GM12891 (cell line): ENCODE data around the gene DAAM1.

ENCODE experiments used
- DNase-seq: peaks from one replicate; pipeline ENCODE4 v3.0.0; 2011; ENCODE audit warnings: low spot score; ENCODE audit not compliant: insufficient read length
- FAIRE-seq: peaks from 2 replicates; lab custom pipeline; 2011; peaks lifted over from hg19 to GRCh38; lab: Jason Lieb, UNC
- PAX5 ChIP-seq: IDR thresholded peaks from 2 replicates; pipeline ENCODE4 v1.6.1; 2011; ENCODE audit warnings: low read length, moderate library complexity, mild to moderate bottlenecking; ENCODE audit not compliant: insufficient read depth, severe bottlenecking
- POLR2A ChIP-seq: IDR thresholded peaks from 2 replicates; pipeline ENCODE4 v1.6.1; 2011; ENCODE audit warnings: low read depth, low read length, control low read depth
- POLR2AphosphoS5 ChIP-seq: IDR thresholded peaks from 2 replicates; pipeline ENCODE4 v1.6.1; 2011; ENCODE audit warnings: low read depth, low read length, control low read depth
- POU2F2 ChIP-seq: IDR thresholded peaks from 2 replicates; pipeline ENCODE4 v1.6.1; 2011; ENCODE audit warnings: low read depth, mild to moderate bottlenecking, control low read depth, low read length, moderate library complexity
- SPI1 ChIP-seq: IDR thresholded peaks from 2 replicates; pipeline ENCODE4 v1.6.1; 2011; ENCODE audit warnings: low read depth, low read length, control low read depth
- TAF1 ChIP-seq: IDR thresholded peaks from 2 replicates; pipeline ENCODE4 v1.6.1; 2011; ENCODE audit warnings: low read depth, low read length, control low read depth

DAAM1 gene

DNA sequence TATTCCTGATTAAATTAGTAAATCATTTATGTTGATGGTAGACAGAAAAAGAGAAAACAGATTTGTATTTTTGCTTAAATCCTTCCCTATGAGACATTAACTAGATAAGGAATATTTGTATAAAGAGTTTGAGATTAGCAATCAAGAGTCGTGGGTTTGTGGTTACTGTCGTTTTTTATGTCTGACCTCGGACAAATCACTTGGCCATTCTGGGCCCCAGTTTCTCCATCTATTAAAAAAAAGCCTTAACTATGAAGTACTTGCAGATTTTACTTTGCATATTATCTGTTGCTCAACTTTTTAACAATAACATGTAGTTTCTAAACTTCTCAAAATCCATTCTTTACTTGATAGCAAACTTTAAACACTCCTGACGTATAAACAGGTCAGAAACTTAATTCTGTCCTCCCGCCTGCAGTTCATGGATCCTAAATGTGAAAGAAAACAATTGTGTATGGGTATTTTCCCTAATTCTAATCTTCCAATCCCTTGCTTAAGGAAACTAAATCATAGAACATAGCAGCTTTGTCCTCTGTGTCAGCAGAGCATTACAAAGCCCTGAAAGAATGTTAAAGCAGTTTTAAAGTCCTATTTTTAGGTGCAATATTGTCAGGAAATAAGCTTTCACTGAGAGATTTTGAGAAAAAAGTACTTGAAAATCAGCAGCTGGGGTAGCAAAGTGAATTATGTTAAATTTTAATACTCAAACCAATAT, 158.5 kb downstream of the DAAM1 start:
- FAIRE-seq (no peak), DNase-seq (no peak)
- TF ChIP-seq POLR2A (no peak), SPI1 (no peak), PAX5 (no peak), POLR2AphosphoS5 (no peak), POU2F2 (no peak)

DNA sequence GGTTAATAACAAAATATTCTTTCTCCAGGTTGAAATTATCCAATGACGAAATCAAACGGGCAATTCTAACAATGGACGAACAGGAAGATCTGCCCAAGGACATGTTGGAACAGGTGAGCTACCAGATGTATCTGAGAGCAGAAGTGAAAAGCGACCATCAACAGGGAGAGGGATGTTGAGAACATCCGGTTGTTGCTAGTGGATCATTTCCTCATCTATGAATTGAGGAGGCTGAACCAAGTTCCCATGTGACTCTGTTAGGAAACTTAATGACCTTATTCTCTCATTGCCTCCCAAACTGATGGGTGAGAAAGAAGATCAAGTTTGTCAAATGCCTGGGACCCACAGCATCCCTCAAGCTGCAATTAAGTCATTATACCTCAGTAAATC, 159.0 kb downstream of the DAAM1 start:
- FAIRE-seq (no peak), DNase-seq (no peak)
- TF ChIP-seq SPI1 = no peak
- TF ChIP-seq POU2F2 = no peak
- no peak for TF ChIP-seq POLR2A
- TF ChIP-seq PAX5 = no peak
- no peak for TF ChIP-seq TAF1
- TF ChIP-seq POLR2AphosphoS5 = no peak

DNA sequence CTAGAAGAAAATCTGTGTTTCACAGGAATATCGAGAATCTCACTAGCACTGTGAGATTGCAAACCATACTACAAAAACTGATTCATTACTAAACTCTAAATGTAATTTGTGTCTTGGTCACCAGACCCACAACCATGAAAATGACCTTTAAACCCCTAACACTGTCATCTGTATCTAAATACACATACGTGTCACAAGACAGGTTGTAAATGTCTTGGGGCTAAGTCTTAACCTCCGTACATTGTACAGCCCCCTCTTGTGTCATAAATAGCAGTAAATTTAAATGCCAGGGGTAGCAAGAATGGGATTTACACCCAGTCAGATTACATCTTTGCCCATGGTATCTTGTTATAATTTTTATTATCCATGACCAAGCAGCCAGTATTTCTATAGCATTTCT, 159.4 kb downstream of the DAAM1 start:
- FAIRE-seq = no peak
- DNase-seq = no peak
- TF ChIP-seq SPI1 (no peak), PAX5 (no peak), POLR2A (no peak), POLR2AphosphoS5 (no peak), POU2F2 (no peak)

DNA sequence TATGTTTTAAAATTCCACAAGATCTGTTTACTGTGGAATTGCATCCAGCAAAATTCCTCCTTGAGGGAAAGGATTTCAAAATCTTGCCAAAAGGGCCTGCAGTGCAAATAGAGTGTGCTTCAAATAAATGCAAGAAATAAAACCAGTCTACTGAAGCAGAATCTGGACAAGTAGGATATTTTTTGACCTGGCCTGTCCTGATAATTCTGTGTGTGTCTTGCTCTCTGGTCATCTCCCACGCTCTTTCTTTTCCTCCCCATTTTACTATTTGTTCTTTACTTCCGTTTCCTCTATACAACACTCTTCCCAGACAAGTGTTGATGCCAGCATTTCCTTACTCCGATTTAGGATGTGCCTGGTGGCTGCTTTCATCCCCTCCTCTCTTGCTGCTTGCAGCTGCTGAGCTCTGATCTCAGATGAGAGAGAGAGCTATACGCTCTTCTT, 160.8 kb downstream of the DAAM1 start:
- TF ChIP-seq POU2F2 (no peak), POLR2A (no peak), TAF1 (no peak), PAX5 (no peak), SPI1 (no peak), POLR2AphosphoS5 (no peak)
- no peak for DNase-seq
- no peak for FAIRE-seq

DNA sequence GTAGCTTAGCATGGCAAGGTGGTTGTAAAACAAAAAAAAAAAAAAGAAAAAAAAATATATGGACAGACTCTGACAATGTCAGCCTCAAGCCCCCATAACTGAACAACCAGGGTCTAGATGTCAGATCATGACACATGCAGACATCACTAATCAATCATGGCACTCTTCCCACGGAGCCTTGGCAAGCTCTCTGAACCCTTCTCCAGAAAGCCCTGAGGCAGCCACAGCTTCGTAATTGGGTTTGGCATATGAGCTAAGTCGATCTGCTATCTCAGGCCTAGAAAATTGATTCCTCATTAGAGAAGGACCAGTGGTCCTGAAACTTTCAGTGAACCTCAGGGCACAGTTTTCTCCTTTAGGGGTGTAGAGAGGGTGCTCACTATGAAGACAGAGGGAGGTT, 164.5 kb downstream of the DAAM1 start:
- TF ChIP-seq POLR2AphosphoS5 (no peak), POLR2A (no peak), POU2F2 (no peak), TAF1 (no peak), PAX5 (no peak), SPI1 (no peak)

DNA sequence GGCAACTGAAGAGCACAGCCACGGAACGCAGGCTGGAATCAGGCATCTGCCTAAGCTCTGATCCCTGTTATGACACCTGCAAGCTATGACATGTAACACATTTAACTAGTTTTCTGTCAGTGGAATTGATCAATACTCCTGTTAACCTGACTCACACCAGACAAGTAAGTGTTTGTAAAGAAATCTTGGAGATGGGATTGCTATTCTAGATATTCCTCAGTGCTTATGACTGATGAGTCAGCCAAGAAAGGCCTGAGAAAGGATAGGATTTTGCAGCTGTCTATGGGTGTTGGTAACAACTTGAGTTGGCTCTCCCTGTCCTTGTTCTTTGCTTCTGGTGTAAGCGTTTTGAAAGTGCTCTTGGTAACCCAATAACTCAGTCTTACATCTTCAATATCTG, 166.2 kb downstream of the DAAM1 start:
- TF ChIP-seq SPI1 (no peak), PAX5 (no peak), POLR2AphosphoS5 (no peak), TAF1 (no peak), POLR2A (no peak), POU2F2 (no peak)
- FAIRE-seq = no peak
- no peak for DNase-seq

More for the DNA sequence above, 164.5 kb downstream of the DAAM1 start:
- FAIRE-seq (no peak), DNase-seq (no peak)

DNA sequence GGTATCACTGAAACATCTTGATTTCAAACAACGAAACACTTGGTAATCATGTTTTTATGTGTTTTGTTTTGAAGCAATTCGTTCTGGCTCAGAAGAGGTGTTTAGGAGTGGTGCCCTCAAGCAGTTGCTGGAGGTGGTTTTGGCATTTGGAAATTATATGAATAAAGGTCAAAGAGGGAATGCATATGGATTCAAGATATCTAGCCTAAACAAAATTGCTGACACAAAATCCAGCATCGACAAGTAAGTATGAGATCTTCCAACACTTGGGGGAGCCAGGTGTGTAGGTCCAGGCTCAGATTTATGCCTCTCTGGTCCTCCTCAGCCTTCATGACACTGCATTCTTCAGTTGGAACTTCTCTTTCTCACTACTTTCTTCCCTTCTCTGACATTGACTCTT, 166.6 kb downstream of the DAAM1 start:
- FAIRE-seq = no peak
- DNase-seq = no peak
- TF ChIP-seq POLR2AphosphoS5 (no peak), TAF1 (no peak), SPI1 (no peak), PAX5 (no peak), POU2F2 (no peak), POLR2A (no peak)

DNA sequence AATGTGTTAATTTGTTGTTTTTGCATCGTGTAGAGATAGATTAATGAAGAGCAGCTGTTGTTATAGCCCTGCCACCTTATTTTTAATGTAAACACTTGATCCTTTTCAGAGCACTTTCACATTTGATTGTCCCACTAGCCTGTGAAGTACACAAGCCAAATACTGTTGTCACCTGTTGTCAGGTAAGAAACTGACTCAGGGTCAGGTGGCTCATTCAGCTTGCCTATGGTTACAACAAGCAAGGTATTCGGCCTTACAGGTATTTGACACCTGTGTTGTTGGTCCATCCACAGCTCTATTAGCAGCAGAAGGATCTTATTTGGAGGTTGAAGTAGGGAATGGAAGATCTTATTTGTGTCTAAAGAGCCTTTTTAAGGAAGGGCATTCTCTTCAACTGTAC, 167.8 kb downstream of the DAAM1 start:
- DNase-seq (peak; percentile 9), FAIRE-seq (peak; percentile 33)
- TF ChIP-seq POLR2A (no peak), SPI1 (no peak), PAX5 (no peak), POU2F2 (no peak), TAF1 (no peak), POLR2AphosphoS5 (no peak)

DNA sequence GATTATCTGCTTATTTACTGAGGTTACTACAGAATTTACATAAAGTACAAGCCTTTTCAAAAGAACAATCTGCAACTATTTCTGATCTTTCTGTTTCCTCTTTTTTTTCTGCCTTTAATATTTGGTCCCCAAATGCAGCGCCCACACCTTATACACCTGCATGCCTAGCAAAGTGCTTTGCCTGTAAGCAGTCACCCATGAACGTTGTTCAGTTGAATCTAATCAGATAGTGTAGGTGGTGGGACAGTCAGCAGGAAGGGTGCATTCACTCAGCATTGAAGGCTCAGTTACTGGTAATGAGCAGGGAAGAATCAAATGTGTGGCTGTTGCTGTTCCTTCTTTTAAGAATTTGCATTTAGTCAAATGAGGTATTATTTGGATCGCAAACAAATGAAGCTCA, 168.3 kb downstream of the DAAM1 start:
- FAIRE-seq (peak; percentile 85), DNase-seq (no peak)
- TF ChIP-seq POLR2AphosphoS5 (no peak), POU2F2 (0 out of 2 replicates have a peak, but pooled peaks have one; percentile 42), TAF1 (no peak), SPI1 (peak; percentile 42; the same call in 1 of the 2 replicates), PAX5 (no peak), POLR2A (no peak)
